Dermis microvascular lymphatic vessel endothelial cell (primary cell): ENCODE results near the gene GALK2. TPM values are rescaled to one million over a fixed set of nuclear protein-coding genes. Genes with fewer than 3 reads are reported as not detected.

Experiments
- DNase-seq, 2 donors: peaks; one replicate each; pipeline versions ENCODE4 v3.0.0 to v3.0.0-alpha.2; 2010; ENCODE audit warnings: low read depth in 2 of 2
- total RNA-seq: library from RNA; depleted of rRNA; stranded (reverse); fragments of >200 nt; gene quantifications from 2 replicates; pipeline ENCODE4 v1.2.1, GENCODE V29; 2014

Gene GALK2
- total RNA-seq, 1 donor from 2014 or later, result 43.5 TPM

GRCh38 chr15:49279521-49280456 lies 109.7 kb downstream of the GALK2 start:
- DNase-seq, result no peak

- no peak for DNase-seq
Measured at GRCh38 chr15:49282366-49282765, 112.3 kb downstream of the GALK2 start.

- peak in 1 of 2 donors; percentile 43 for DNase-seq
Measured at GRCh38 chr15:49286649-49287404, 116.8 kb downstream of the GALK2 start.

GRCh38 chr15:49287481-49287880 lies 117.4 kb downstream of the GALK2 start:
- no peak for DNase-seq

GRCh38 chr15:49288391-49288790 lies 118.3 kb downstream of the GALK2 start:
- DNase-seq, result no peak

GRCh38 chr15:49290191-49290590 lies 120.1 kb downstream of the GALK2 start:
- no peak for DNase-seq

GRCh38 chr15:49293941-49294340 lies 123.9 kb downstream of the GALK2 start:
- DNase-seq, result no peak

GRCh38 chr15:49296258-49296657 lies 126.2 kb downstream of the GALK2 start:
- no peak for DNase-seq

GRCh38 chr15:49297584-49297983 lies 127.5 kb downstream of the GALK2 start:
- no peak for DNase-seq

GRCh38 chr15:49300856-49301255 lies 130.8 kb downstream of the GALK2 start:
- no peak for DNase-seq

GRCh38 chr15:49301562-49301961 lies 131.5 kb downstream of the GALK2 start:
- DNase-seq, result no peak

GRCh38 chr15:49303003-49303402 lies 133.0 kb downstream of the GALK2 start:
- DNase-seq, result no peak

GRCh38 chr15:49306551-49306950 lies 136.5 kb downstream of the GALK2 start:
- DNase-seq, result no peak

- no peak for DNase-seq
Measured at GRCh38 chr15:49308686-49309085, 138.6 kb downstream of the GALK2 start.

GRCh38 chr15:49309889-49310288 lies 139.8 kb downstream of the GALK2 start:
- no peak for DNase-seq

GRCh38 chr15:49313650-49314049 lies 143.6 kb downstream of the GALK2 start:
- DNase-seq, result no peak

- no peak for DNase-seq
Measured at GRCh38 chr15:49314716-49315115, 144.7 kb downstream of the GALK2 start.

- no peak for DNase-seq
Measured at GRCh38 chr15:49315391-49315823, 145.4 kb downstream of the GALK2 start.

- no peak for DNase-seq
Measured at GRCh38 chr15:49320351-49320750, 150.3 kb downstream of the GALK2 start.

- DNase-seq, result no peak
Measured at GRCh38 chr15:49323207-49323606, 153.2 kb downstream of the GALK2 start.

GRCh38 chr15:49327927-49328326 lies 157.9 kb downstream of the GALK2 start:
- DNase-seq, result no peak

- no peak for DNase-seq
Measured at GRCh38 chr15:49328941-49329340, 158.9 kb downstream of the GALK2 start.

GRCh38 chr15:49330166-49330565 lies 160.1 kb downstream of the GALK2 start:
- DNase-seq, result no peak
